ENCODE measurements around the gene ASPRV1.

ASPRV1 gene

DNA sequence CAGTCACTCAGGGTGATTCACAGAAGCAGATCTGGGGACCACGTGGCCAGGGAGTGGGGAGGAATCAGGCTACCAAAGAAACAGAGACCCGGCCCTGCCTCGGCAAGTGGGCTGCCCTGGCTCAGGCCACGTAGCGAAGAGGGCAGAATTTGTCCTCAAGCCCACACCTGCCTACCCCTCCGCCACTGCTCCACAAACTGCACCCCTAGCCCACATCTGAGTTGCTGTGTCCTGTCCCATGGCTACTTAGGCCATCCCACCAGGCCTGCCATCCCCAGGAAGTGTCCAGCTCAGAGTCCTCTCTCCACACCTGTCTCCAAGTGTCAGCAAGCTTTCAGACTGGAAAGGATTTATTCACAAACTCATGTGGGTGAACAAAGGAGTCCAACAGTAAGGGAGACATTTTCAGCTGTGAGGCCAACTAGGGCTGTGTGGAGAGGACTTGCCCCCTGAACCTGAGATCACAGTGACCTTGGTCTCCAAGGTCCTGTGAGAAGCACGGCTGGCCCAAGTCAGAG, 31.7 kb upstream of the ASPRV1 start:
- Histone ChIP-seq H3K27ac (ENCODE audit: low read depth, low read length) (no peak overlapping the region), H3K4me3 (ENCODE audit: low read length) (no peak overlapping the region), H4K8ac (ENCODE audit: low read depth, low read length) (no peak overlapping the region), H2BK15ac (replicated peaks; ENCODE audit: low read depth) (no peak overlapping the region), H3K36me3 (ENCODE audit: control insufficient read depth, insufficient read depth, low read length) (no peaks in the 10 kb centered on the region), H4K5ac (ENCODE audit: low read length) (no peak overlapping the region), H3K9ac (ENCODE audit: low read length) (no peak overlapping the region), H2BK120ac (ENCODE audit: low read depth, low read length) (no peak overlapping the region), H3K18ac (ENCODE audit: low read length) (no peak overlapping the region), H3K27me3 (ENCODE audit: insufficient read depth, low read length, poor library complexity) (no peaks in the 10 kb centered on the region), H3K4me1 (ENCODE audit: control insufficient read depth, low read depth, low read length) (peaks cover 2% of the 10 kb centered on the region), H3K23ac (ENCODE audit: low read length) (no peak overlapping the region), H3K79me2 (ENCODE audit: control insufficient read depth, insufficient read depth, low read length) (no peaks in the 10 kb centered on the region), H3K56ac (ENCODE audit: low read length) (peak overlapping the region; percentile 49), H2AK5ac (ENCODE audit: low read length) (no peak overlapping the region), H3K79me1 (ENCODE audit: low read length) (no peaks in the 10 kb centered on the region), H3K4me2 (ENCODE audit: low read length) (no peak overlapping the region), H3K4ac (ENCODE audit: low read depth, low read length) (no peak overlapping the region), H2BK5ac (ENCODE audit: low read length) (no peak overlapping the region)
- no peak for DNase-seq
- no CpG with 5 or more reads among the region's 7 CpGs for WGBS (ENCODE audit: extremely low coverage, insufficient coverage, low lambda C conversion rate)

DNA sequence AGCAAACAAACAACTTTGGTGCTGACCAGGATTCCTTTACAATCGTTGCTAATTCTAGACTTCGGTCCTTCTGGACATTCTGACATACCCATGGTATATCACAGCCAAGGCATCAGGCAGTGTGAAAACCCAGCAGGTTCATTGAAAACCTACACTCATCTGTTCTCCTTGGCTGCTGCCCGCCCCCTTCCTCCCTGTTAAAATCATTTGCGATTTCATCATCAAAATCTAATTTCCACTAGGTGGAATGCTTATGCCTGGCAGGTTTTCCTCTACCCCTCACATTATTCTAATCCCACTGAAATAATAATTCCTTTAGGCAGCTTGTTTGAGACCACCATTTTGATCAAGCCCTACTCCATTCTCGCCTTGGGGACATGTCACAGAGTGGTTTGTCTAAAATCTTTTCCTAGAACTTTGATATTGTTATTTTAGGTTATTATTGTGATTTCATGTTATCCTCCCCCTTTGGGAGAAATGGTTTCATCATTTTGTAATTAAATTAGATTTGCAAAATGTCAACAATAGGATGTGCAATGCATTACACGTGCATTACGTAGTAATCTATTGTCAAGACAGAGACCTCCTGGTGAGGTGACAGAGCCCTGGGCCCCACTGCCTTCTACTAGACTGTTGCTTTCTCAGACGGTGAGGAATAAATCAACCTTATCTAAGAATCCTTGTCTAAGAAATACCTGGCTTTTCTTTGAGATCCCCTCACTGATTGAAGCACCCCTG, 31.0 kb upstream of the ASPRV1 start:
- Histone ChIP-seq H3K79me2 (ENCODE audit: control insufficient read depth, insufficient read depth, low read length) (no peaks in the 10 kb centered on the region), H2BK15ac (replicated peaks; ENCODE audit: low read depth) (no peak overlapping the region), H4K8ac (ENCODE audit: low read depth, low read length) (no peak overlapping the region), H4K5ac (ENCODE audit: low read length) (no peak overlapping the region), H3K4me1 (ENCODE audit: control insufficient read depth, low read depth, low read length) (peaks cover 2% of the 10 kb centered on the region), H3K4me2 (ENCODE audit: low read length) (no peak overlapping the region), H3K27me3 (ENCODE audit: insufficient read depth, low read length, poor library complexity) (no peaks in the 10 kb centered on the region), H3K18ac (ENCODE audit: low read length) (no peak overlapping the region), H3K4me3 (ENCODE audit: low read length) (no peak overlapping the region), H2BK5ac (ENCODE audit: low read length) (no peak overlapping the region), H2AK5ac (ENCODE audit: low read length) (no peak overlapping the region), H3K27ac (ENCODE audit: low read depth, low read length) (no peak overlapping the region), H3K4ac (ENCODE audit: low read depth, low read length) (no peak overlapping the region), H3K36me3 (ENCODE audit: control insufficient read depth, insufficient read depth, low read length) (no peaks in the 10 kb centered on the region), H3K23ac (ENCODE audit: low read length) (no peak overlapping the region), H2BK120ac (ENCODE audit: low read depth, low read length) (no peak overlapping the region), H3K56ac (ENCODE audit: low read length) (no peak overlapping the region), H3K79me1 (ENCODE audit: low read length) (no peaks in the 10 kb centered on the region), H3K9ac (ENCODE audit: low read length) (no peak overlapping the region)
- no CpG with 5 or more reads among the region's 8 CpGs for WGBS (ENCODE audit: extremely low coverage, insufficient coverage, low lambda C conversion rate)
- DNase-seq = peak; percentile 32

DNA sequence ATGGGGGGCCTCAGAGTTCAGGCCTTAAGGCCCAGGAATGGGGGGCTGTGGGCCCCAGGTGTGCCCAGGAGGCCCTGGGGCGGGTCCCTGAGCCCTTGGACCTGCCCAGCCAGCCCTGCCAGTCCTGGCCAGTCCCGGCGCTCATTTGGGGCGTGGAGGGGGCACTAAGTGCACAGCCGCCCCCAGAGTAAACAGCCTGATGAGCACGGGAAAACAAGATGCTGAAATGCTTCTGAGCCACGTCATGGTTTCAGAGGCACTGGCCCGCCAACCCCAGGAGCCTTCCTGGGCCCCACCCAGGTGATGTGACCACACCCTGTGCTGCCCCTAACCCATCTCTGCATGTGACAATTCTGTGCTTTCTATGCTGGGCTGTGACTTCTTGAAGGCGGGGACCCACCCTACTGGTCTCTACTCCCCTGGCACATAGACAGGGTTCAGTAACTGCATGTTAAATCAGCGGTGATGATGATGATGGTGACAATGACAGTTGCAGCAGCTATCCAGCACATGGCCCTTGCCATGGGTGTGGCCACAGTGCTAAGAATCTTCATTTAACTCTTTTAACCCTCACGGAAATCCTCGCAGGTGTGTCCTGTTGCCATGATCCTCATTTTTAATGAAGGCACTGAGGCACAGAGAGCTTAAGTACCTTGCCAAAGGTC, 28.1 kb upstream of the ASPRV1 start:
- Histone ChIP-seq H3K79me1 (ENCODE audit: low read length) (no peaks in the 10 kb centered on the region), H3K4me1 (ENCODE audit: control insufficient read depth, low read depth, low read length) (peaks cover 2% of the 10 kb centered on the region), H3K36me3 (ENCODE audit: control insufficient read depth, insufficient read depth, low read length) (no peaks in the 10 kb centered on the region), H3K79me2 (ENCODE audit: control insufficient read depth, insufficient read depth, low read length) (no peaks in the 10 kb centered on the region), H3K9ac (ENCODE audit: low read length) (no peak overlapping the region), H3K4ac (ENCODE audit: low read depth, low read length) (no peak overlapping the region), H3K56ac (ENCODE audit: low read length) (no peak overlapping the region), H2BK5ac (ENCODE audit: low read length) (no peak overlapping the region), H4K5ac (ENCODE audit: low read length) (no peak overlapping the region), H2BK15ac (replicated peaks; ENCODE audit: low read depth) (no peak overlapping the region), H3K23ac (ENCODE audit: low read length) (no peak overlapping the region), H2AK5ac (ENCODE audit: low read length) (no peak overlapping the region), H3K27me3 (ENCODE audit: insufficient read depth, low read length, poor library complexity) (no peaks in the 10 kb centered on the region), H3K4me2 (ENCODE audit: low read length) (no peak overlapping the region), H2BK120ac (ENCODE audit: low read depth, low read length) (no peak overlapping the region), H4K8ac (ENCODE audit: low read depth, low read length) (no peak overlapping the region), H3K18ac (ENCODE audit: low read length) (no peak overlapping the region), H3K4me3 (ENCODE audit: low read length) (no peak overlapping the region), H3K27ac (ENCODE audit: low read depth, low read length) (no peak overlapping the region)
- DNase-seq = no peak
- no CpG with 5 or more reads among the region's 12 CpGs for WGBS (ENCODE audit: extremely low coverage, insufficient coverage, low lambda C conversion rate)

GRCh38 chr2:69989009-69989408, 27.6 kb upstream of the ASPRV1 start:
- H3K79me2 ChIP-seq (ENCODE audit: control insufficient read depth, insufficient read depth, low read length) = no peaks in the 10 kb centered on the region
- no peak overlapping the region for H4K8ac ChIP-seq (ENCODE audit: low read depth, low read length)
- no peak overlapping the region for H3K9ac ChIP-seq (ENCODE audit: low read length)
- H3K79me1 ChIP-seq (ENCODE audit: low read length) = no peaks in the 10 kb centered on the region
- H3K4me2 ChIP-seq (ENCODE audit: low read length) = no peak overlapping the region
- H3K27ac ChIP-seq (ENCODE audit: low read depth, low read length) = no peak overlapping the region
- H3K4me3 ChIP-seq (ENCODE audit: low read length) = no peak overlapping the region
- DNase-seq = no peak
- H4K5ac ChIP-seq (ENCODE audit: low read length) = no peak overlapping the region
- no peak overlapping the region for H2BK5ac ChIP-seq (ENCODE audit: low read length)
- no peak overlapping the region for H2BK120ac ChIP-seq (ENCODE audit: low read depth, low read length)
- H3K27me3 ChIP-seq (ENCODE audit: insufficient read depth, low read length, poor library complexity) = no peaks in the 10 kb centered on the region
- H3K23ac ChIP-seq (ENCODE audit: low read length) = no peak overlapping the region
- peaks cover 2% of the 10 kb centered on the region for H3K4me1 ChIP-seq (ENCODE audit: control insufficient read depth, low read depth, low read length)
- no peak overlapping the region for H3K4ac ChIP-seq (ENCODE audit: low read depth, low read length)
- no peak overlapping the region for H2AK5ac ChIP-seq (ENCODE audit: low read length)
- H3K56ac ChIP-seq (ENCODE audit: low read length) = no peak overlapping the region
- H3K18ac ChIP-seq (ENCODE audit: low read length) = no peak overlapping the region
- no peaks in the 10 kb centered on the region for H3K36me3 ChIP-seq (ENCODE audit: control insufficient read depth, insufficient read depth, low read length)
- no peak overlapping the region for H2BK15ac ChIP-seq (replicated peaks; ENCODE audit: low read depth)
- WGBS (ENCODE audit: extremely low coverage, insufficient coverage, low lambda C conversion rate) = no CpG with 5 or more reads among the region's 3 CpGs

DNA sequence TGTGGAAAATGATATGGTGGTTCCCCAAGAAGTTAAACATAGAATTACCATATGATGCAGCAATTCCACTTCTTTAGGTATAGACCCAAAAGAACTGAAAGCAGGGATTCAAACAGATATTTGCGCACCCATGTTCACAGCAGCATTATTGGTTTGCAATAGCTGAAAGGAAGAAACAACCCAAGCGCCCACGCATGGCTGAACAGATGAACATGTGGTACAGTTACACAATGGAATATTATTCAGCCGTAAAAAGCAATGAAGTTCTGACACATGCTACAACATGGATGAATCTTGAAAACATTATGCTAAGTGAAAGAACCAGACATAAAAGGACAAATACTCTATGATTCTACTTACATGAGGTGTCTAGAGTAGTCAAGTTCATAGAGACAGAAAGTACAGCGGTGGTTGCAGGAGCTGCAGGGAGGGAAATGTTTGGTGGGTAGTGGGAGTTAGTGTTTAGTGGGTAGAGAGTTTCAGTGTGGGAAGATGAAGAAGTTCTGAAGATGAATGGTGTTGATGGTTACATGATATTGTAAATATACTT, 26.7 kb upstream of the ASPRV1 start:
- Histone ChIP-seq H3K4me3 (ENCODE audit: low read length) (no peak overlapping the region), H3K79me1 (ENCODE audit: low read length) (no peaks in the 10 kb centered on the region), H3K4me1 (ENCODE audit: control insufficient read depth, low read depth, low read length) (peaks cover 2% of the 10 kb centered on the region), H2BK120ac (ENCODE audit: low read depth, low read length) (no peak overlapping the region), H3K27ac (ENCODE audit: low read depth, low read length) (no peak overlapping the region), H2BK5ac (ENCODE audit: low read length) (no peak overlapping the region), H3K36me3 (ENCODE audit: control insufficient read depth, insufficient read depth, low read length) (no peaks in the 10 kb centered on the region), H4K8ac (ENCODE audit: low read depth, low read length) (no peak overlapping the region), H2BK15ac (replicated peaks; ENCODE audit: low read depth) (no peak overlapping the region), H4K5ac (ENCODE audit: low read length) (no peak overlapping the region), H2AK5ac (ENCODE audit: low read length) (no peak overlapping the region), H3K56ac (ENCODE audit: low read length) (no peak overlapping the region), H3K79me2 (ENCODE audit: control insufficient read depth, insufficient read depth, low read length) (no peaks in the 10 kb centered on the region), H3K4me2 (ENCODE audit: low read length) (no peak overlapping the region), H3K27me3 (ENCODE audit: insufficient read depth, low read length, poor library complexity) (no peaks in the 10 kb centered on the region), H3K18ac (ENCODE audit: low read length) (no peak overlapping the region), H3K4ac (ENCODE audit: low read depth, low read length) (no peak overlapping the region), H3K23ac (ENCODE audit: low read length) (no peak overlapping the region), H3K9ac (ENCODE audit: low read length) (no peak overlapping the region)
- no peak for DNase-seq
- no CpG with 5 or more reads among the region's 5 CpGs for WGBS (ENCODE audit: extremely low coverage, insufficient coverage, low lambda C conversion rate)
